Urothelium cell line (cell line): ENCODE results near the gene CFB.
A peak's percentile ranks its signal among the peaks of the same experiment; 100 is the strongest.
"Not testable (repeated sequence)": the region's sequence is repeated elsewhere in the genome, so short reads cannot be mapped to it uniquely, and the experiment has no call there.

Experiments used
- DNase-seq: peaks from one replicate; pipeline ENCODE4 v3.0.0; 2011; ENCODE audit warnings: low spot score, mixed read lengths
- FAIRE-seq: peaks from 2 replicates; lab custom pipeline; 2011; peaks lifted over from hg19 to GRCh38; lab: Jason Lieb, UNC

The CFB gene

DNA sequence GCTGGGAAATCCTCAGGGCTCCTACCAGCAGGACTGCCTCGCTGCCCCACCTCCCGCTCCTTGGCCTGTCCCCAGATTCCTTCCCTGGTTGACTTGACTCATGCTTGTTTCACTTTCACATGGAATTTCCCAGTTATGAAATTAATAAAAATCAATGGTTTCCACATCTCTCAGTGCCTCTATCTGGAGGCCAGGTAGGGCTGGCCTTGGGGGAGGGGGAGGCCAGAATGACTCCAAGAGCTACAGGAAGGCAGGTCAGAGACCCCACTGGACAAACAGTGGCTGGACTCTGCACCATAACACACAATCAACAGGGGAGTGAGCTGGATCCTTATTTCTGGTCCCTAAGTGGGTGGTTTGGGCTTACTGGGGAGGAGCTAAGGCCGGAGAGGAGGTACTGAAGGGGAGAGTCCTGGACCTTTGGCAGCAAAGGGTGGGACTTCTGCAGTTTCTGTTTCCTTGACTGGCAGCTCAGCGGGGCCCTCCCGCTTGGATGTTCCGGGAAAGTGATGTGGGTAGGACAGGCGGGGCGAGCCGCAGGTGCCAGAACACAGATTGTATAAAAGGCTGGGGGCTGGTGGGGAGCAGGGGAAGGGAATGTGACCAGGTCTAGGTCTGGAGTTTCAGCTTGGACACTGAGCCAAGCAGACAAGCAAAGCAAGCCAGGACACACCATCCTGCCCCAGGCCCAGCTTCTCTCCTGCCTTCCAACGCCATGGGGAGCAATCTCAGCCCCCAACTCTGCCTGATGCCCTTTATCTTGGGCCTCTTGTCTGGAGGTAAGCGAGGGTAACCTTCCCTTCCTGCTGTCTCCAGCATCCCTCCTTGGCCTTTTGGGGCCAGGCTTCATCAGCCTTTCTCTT is at the start of gene CFB:
Gene CFB (plus strand): TSS at position 589 of the 863 bp plus-strand sequence. CDS start 127 bp downstream, at position 716.
- FAIRE-seq (no peak), DNase-seq (peak; percentile 31)

- DNase-seq = no peak
- FAIRE-seq = no peak
Observed at GRCh38 chr6:31896493-31896855, 49.4 kb upstream of the CFB start.

DNA sequence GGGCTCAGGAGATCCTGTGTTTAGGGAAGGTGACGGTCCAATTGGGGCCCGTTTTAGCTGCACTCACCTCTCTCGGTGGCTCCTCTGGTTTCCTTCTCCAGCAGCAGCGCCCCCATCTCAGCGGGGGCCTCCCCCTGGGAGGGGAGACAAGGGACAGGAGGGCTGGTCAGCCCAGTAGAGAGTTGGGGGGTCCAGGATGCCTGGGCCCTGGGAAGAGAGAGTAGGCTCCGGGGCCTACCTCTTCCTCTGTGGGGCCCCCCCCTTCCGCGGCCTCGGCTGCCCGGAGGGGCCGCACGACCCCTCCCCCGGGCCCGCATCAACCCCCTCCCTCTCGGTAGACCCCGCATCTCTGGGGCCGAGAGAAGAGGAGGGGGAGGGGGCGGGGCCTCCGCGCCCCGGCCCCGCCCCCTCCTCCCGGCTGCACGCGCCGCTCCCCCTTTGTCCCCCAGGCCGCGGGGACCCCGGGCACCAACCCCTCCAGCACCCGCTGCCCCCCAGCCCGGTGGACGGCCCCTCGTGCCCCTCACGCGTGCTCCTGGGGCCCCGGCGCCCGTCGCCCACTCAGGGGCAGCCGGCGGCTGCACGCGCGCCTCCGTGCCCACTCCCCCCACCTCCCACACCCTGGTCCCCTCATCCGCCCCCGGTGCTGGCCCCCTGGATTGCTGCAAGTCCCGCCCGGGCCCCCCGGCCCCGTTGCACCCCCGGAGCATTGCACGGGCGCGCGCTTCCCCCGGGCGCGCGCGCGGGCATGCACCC is 48.9 kb upstream of the CFB start:
- DNase-seq (peak; percentile 34), FAIRE-seq (no peak)

GRCh38 chr6:31897612-31898382 is 48.1 kb upstream of the CFB start, which contains the start of gene EHMT2:
Gene EHMT2 (minus strand): TSS chr6:31897698. CDS start chr6:31897677, 21 bp downstream.
- FAIRE-seq = no peak

GRCh38 chr6:31898383-31899011 is 47.4 kb upstream of the CFB start:
- DNase-seq (peak; percentile 67), FAIRE-seq (no peak)

More at GRCh38 chr6:31897612-31898382, 48.1 kb upstream of the CFB start, which contains the start of gene EHMT2:
- peak; percentile 92 for DNase-seq

- DNase-seq (no peak), FAIRE-seq (no peak)
Observed at GRCh38 chr6:31899215-31899614, 46.7 kb upstream of the CFB start.

- no peak for DNase-seq
- no peak for FAIRE-seq
Observed at GRCh38 chr6:31899882-31900722, 45.8 kb upstream of the CFB start.

GRCh38 chr6:31900917-31901414 is 44.9 kb upstream of the CFB start:
- DNase-seq (no peak), FAIRE-seq (no peak)

- FAIRE-seq (no peak), DNase-seq (peak; percentile 62)
Observed at GRCh38 chr6:31901415-31901952, 44.4 kb upstream of the CFB start.

- FAIRE-seq (no peak), DNase-seq (peak; percentile 94)
Observed at GRCh38 chr6:31901953-31902643, 43.8 kb upstream of the CFB start, which contains the start of gene ZBTB12. Gene ZBTB12 (minus strand): TSS chr6:31902086. CDS start chr6:31901305, 781 bp downstream.

GRCh38 chr6:31903957-31904356 is 41.9 kb upstream of the CFB start:
- DNase-seq (no peak), FAIRE-seq (no peak)

GRCh38 chr6:31905041-31905440 is 40.9 kb upstream of the CFB start:
- FAIRE-seq = no peak

GRCh38 chr6:31906122-31906521 is 39.8 kb upstream of the CFB start:
- DNase-seq (no peak), FAIRE-seq (no peak)

More at GRCh38 chr6:31905041-31905440, 40.9 kb upstream of the CFB start:
- no peak for DNase-seq

- DNase-seq, FAIRE-seq: not testable (repeated sequence)
Observed at GRCh38 chr6:31906727-31907126, 39.2 kb upstream of the CFB start.

- FAIRE-seq (no peak), DNase-seq (peak; percentile 29)
Observed at GRCh38 chr6:31907158-31907813, 38.6 kb upstream of the CFB start.

GRCh38 chr6:31908255-31908654 is 37.6 kb upstream of the CFB start:
- DNase-seq, FAIRE-seq: not testable (repeated sequence)

- no peak for DNase-seq
- no peak for FAIRE-seq
Observed at GRCh38 chr6:31908791-31909190, 37.1 kb upstream of the CFB start.

- DNase-seq, FAIRE-seq: not testable (repeated sequence)
Observed at GRCh38 chr6:31909298-31909697, 36.6 kb upstream of the CFB start.
